GM18873 (cell line): ENCODE measurements around the gene DNAJA1.
"Not testable (repeated sequence)": the region's sequence is repeated elsewhere in the genome, so short reads cannot be mapped to it uniquely, and the experiment has no call there.

Experiments used
- ATAC-seq: cut with Tn5 transposase; IDR thresholded peaks from one replicate; pipeline ENCODE4 v1.9.1; 2021; ENCODE audit warnings: mild to moderate bottlenecking, moderate library complexity, moderate number of reproducible peaks; ENCODE audit not compliant: unreplicated experiment, low FRiP score

The DNAJA1 gene

DNA sequence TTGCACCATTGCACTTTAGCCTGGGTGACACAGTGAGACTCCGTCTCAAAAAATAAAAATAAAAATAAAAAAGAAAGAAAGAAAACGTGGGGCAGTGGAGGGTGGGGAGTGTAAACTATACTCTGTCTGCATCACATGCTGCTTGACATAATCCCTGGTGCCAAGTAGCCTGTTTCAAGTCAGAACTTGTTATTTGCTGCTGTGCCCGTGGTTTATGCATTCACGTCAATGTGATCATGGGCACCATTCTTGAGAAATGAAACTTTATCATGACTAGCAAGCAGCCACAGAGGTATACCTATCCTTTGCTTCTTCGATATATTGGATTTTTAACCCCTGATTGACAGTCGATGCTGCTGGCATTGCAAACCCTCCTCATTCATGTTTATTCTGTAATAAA is 55.5 kb downstream of the DNAJA1 start:
- no peak for ATAC-seq

- ATAC-seq = no peak
Observed at GRCh38 chr9:33081128-33081851, 56.2 kb downstream of the DNAJA1 start.

DNA sequence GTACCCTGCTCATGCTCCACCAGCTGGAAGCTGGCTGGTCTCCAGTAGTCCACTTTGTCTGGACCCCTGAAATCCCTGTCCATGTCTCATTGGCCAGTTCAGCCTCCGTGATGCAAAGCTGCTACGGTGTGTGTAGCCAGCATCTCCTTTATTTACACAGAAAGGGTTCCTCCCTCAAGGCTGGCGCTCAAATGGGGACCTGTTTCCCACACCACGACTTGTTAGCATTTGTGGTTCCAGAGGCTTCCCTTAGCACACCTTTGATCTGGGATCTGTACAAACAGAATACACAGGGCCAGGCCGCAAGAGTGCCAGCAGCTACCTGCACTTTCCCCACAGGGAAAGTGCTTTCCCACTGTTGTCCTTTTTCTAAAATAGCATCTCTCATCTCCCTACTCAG is 57.1 kb downstream of the DNAJA1 start:
- ATAC-seq = no peak

- no peak for ATAC-seq
Observed at GRCh38 chr9:33082538-33083326, 57.7 kb downstream of the DNAJA1 start.

- ATAC-seq = not testable (repeated sequence)
Observed at GRCh38 chr9:33085672-33086071, 60.6 kb downstream of the DNAJA1 start.
